A549 (cell line): ENCODE data around the gene LINGO4. TPM values are rescaled to one million over a fixed set of nuclear protein-coding genes. Genes with fewer than 3 reads are reported as not detected.

ENCODE experiments used
- ATAC-seq, 2 experiments: fragments of 200-7000 bp in 1 of 2; fragments of >200 bp in 1 of 2; cut with Nextera tagmentation in 1 of 2; cut with Tn5 transposase in 1 of 2; 3 replicates each; pipeline versions ENCODE4 v1.8.0 to v1.9.1; 2018 to 2020; ENCODE audit warnings: mild to moderate bottlenecking in 1 of 2, moderate library complexity in 1 of 2
- CTCF ChIA-PET: fragments of 300-600 bp; sonication (Branson Sonifier 250); formaldehyde crosslinking; extraction: SDS; loops from one replicate; lab custom pipeline; 2021; ENCODE audit warnings: antibody characterized with exemption, inconsistent platforms; lab: Yijun Ruan, JAX
- POLR2A ChIA-PET: fragments of 350-600 bp; formaldehyde crosslinking; extraction: SDS; loops from one replicate; lab custom pipeline; 2021; ENCODE audit warnings: antibody characterized with exemption, inconsistent platforms; lab: Yijun Ruan, JAX
- DNase-seq, 2 experiments: peaks; one replicate each; pipeline versions ENCODE4 v3.0.0 to v3.0.0-alpha.2; 2011 to 2016; ENCODE audit warnings: low read depth in 1 of 2, low spot score in 1 of 2
- FAIRE-seq: peaks from 2 replicates; lab custom pipeline; 2011; peaks lifted over from hg19 to GRCh38; lab: Jason Lieb, UNC
- H3K27ac ChIP-seq, 2 experiments: fragments of >200 bp; sonication (Bioruptor Twin); formaldehyde crosslinking; 3 replicates each; pipeline ENCODE4 v1.5.1; 2016 to 2017
- H3K4me1 ChIP-seq: fragments of >200 bp; sonication (Bioruptor Twin); formaldehyde crosslinking; 3 replicates; pipeline ENCODE4 v1.6.1; 2016
- H3K4me2 ChIP-seq: fragments of >200 bp; sonication (Bioruptor Twin); formaldehyde crosslinking; 3 replicates; pipeline ENCODE4 v1.6.1; 2016
- H3K4me3 ChIP-seq: fragments of >200 bp; sonication (Bioruptor Twin); formaldehyde crosslinking; 3 replicates; pipeline ENCODE4 v1.5.1; 2016
- H3K9me3 ChIP-seq: fragments of >200 bp; sonication (Bioruptor Twin); formaldehyde crosslinking; 3 replicates; pipeline ENCODE4 v1.6.1; 2016
- CEBPB ChIP-seq, 2 experiments: fragments of >200 bp in 1 of 2; sonication (Bioruptor Twin) in 1 of 2; formaldehyde crosslinking in 1 of 2; IDR thresholded peaks; 2 replicates each; pipeline ENCODE4 v1.6.1; 2012 to 2016
- CHD2 ChIP-seq: fragments of 150-350 bp; IDR thresholded peaks from 2 replicates; pipeline ENCODE4 v1.6.1; 2014; ENCODE audit warnings: low read length; ENCODE audit not compliant: partially characterized antibody
- FOSB ChIP-seq: fragments of 250-450 bp; sonication (Bioruptor Pico); IDR thresholded peaks from 2 replicates; pipeline ENCODE4 v1.5.0; 2020; ENCODE audit warnings: mild to moderate bottlenecking, moderate library complexity
- HES2 ChIP-seq: fragments of >200 bp; sonication (Bioruptor Twin); formaldehyde crosslinking; IDR thresholded peaks from 2 replicates; pipeline ENCODE4 v1.6.1; 2016
- HEYL ChIP-seq: fragments of 250-450 bp; sonication (Bioruptor Pico); IDR thresholded peaks from 2 replicates; pipeline ENCODE4 v1.8.0; 2021; ENCODE audit warnings: mild to moderate bottlenecking, moderate library complexity
- HMGXB4 ChIP-seq: fragments of 250-450 bp; sonication (Bioruptor Pico); IDR thresholded peaks from 2 replicates; pipeline ENCODE4 v1.5.0; 2021; ENCODE audit warnings: mild to moderate bottlenecking, moderate library complexity, borderline replicate concordance
- HOXB13 ChIP-seq: fragments of 250-450 bp; sonication (Bioruptor Pico); IDR thresholded peaks from 2 replicates; pipeline ENCODE4 v1.5.0; 2020; ENCODE audit warnings: low read depth, mild to moderate bottlenecking, moderate library complexity
- KDM5A ChIP-seq: fragments of 200-600 bp; sonication (generic); IDR thresholded peaks from 2 replicates; pipeline ENCODE4 v1.6.1; 2016; ENCODE audit warnings: antibody characterized with exemption, mild to moderate bottlenecking
- MAZ ChIP-seq: fragments of 150-350 bp; IDR thresholded peaks from 2 replicates; pipeline ENCODE4 v1.6.1; 2014; ENCODE audit warnings: antibody characterized with exemption, low read depth, low read length, borderline replicate concordance
- MYC ChIP-seq: IDR thresholded peaks from 2 replicates; pipeline ENCODE4 v1.6.1; 2012; ENCODE audit warnings: mild to moderate bottlenecking, inconsistent platforms, low read length, improper control_type of control experiment, borderline replicate concordance
- NPAS2 ChIP-seq: fragments of 250-450 bp; sonication (Bioruptor Pico); IDR thresholded peaks from 2 replicates; pipeline ENCODE4 v1.8.0; 2022; ENCODE audit warnings: mild to moderate bottlenecking, moderate library complexity, borderline replicate concordance
- PBX3 ChIP-seq: IDR thresholded peaks from 2 replicates; pipeline ENCODE4 v1.6.1; 2012
- POLR2A ChIP-seq: IDR thresholded peaks from 2 replicates; pipeline ENCODE4 v1.6.1; 2012; ENCODE audit warnings: mild to moderate bottlenecking, low read length
- RARB ChIP-seq: fragments of 250-450 bp; sonication (Bioruptor Pico); IDR thresholded peaks from 2 replicates; pipeline ENCODE4 v1.8.0; 2021; ENCODE audit warnings: mild to moderate bottlenecking, moderate library complexity
- SMC3 ChIP-seq: fragments of >200 bp; sonication (Bioruptor Twin); formaldehyde crosslinking; IDR thresholded peaks from 3 replicates; pipeline ENCODE4 v1.6.1; 2018; ENCODE audit warnings: inconsistent platforms
- SREBF2 ChIP-seq: fragments of 450-650 bp; IDR thresholded peaks from 2 replicates; pipeline ENCODE4 v1.6.1; 2014; ENCODE audit warnings: mild to moderate bottlenecking, moderate library complexity
- USF2 ChIP-seq: fragments of 450-650 bp; IDR thresholded peaks from 2 replicates; pipeline ENCODE4 v1.6.1; 2014; ENCODE audit warnings: antibody characterized with exemption
- ZNF302 ChIP-seq: fragments of 250-450 bp; sonication (Bioruptor Pico); IDR thresholded peaks from 2 replicates; pipeline ENCODE4 v1.9.0; 2021; ENCODE audit warnings: inconsistent platforms, mild to moderate bottlenecking, moderate library complexity
- ZSCAN20 ChIP-seq: fragments of 250-450 bp; sonication (Bioruptor Pico); IDR thresholded peaks from 2 replicates; pipeline ENCODE4 v1.8.0; 2022; ENCODE audit warnings: mild to moderate bottlenecking, moderate library complexity
- WGBS: methylation state at CpG from one replicate; pipeline ENCODE4 v1.1.6; 2017; ENCODE audit errors: missing lambda C conversion rate; 5-methylcytosine and 5-hydroxymethylcytosine counted together
- polyA plus RNA-seq, 4 experiments: library from polyadenylated mRNA; depleted of rRNA in 3 of 4; stranded (reverse); fragments of >200 nt; fragmentation: RNase III in 1 of 4; extraction: RNeasy Plus Mini Kit Qiagen cat#74134 plus additional on column Dnase treatment in 1 of 4; gene quantifications; 2 replicates in 3 of 4; 3 replicates in 1 of 4; pipeline ENCODE4 v1.2.3, GENCODE V29; 2011 to 2017
- TF ChIP-seq, protein P1 (sequence below): fragments of 250-450 bp; sonication (Bioruptor Pico); IDR thresholded peaks from 2 replicates; pipeline ENCODE4 v1.5.0; 2020; ENCODE audit warnings: low read depth, mild to moderate bottlenecking, moderate library complexity
- TF ChIP-seq, protein P2 (sequence below): fragments of 200-600 bp; sonication (generic); IDR thresholded peaks from 2 replicates; pipeline ENCODE4 v1.6.1; 2016; ENCODE audit warnings: antibody characterized with exemption, mild to moderate bottlenecking, moderate library complexity

Gene LINGO4
- polyA plus RNA-seq, 2 of the 4 experiments (the other 2 are of a cell fraction) = not detected

GRCh38 chr1:151852733-151853132 lies 47.5 kb upstream of the LINGO4 start (continued):
- TF ChIP-seq HMGXB4 (CRISPR knock-in tag) (no peak), CEBPB (IDR thresholded peaks at IDR 0.05) (no peak), CHD2 (no peak), PBX3 (no peak)
- TF ChIP-seq, protein P1, sequence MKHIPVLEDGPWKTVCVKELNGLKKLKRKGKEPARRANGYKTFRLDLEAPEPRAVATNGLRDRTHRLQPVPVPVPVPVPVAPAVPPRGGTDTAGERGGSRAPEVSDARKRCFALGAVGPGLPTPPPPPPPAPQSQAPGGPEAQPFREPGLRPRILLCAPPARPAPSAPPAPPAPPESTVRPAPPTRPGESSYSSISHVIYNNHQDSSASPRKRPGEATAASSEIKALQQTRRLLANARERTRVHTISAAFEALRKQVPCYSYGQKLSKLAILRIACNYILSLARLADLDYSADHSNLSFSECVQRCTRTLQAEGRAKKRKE = no peak
- TF ChIP-seq, protein P2, sequence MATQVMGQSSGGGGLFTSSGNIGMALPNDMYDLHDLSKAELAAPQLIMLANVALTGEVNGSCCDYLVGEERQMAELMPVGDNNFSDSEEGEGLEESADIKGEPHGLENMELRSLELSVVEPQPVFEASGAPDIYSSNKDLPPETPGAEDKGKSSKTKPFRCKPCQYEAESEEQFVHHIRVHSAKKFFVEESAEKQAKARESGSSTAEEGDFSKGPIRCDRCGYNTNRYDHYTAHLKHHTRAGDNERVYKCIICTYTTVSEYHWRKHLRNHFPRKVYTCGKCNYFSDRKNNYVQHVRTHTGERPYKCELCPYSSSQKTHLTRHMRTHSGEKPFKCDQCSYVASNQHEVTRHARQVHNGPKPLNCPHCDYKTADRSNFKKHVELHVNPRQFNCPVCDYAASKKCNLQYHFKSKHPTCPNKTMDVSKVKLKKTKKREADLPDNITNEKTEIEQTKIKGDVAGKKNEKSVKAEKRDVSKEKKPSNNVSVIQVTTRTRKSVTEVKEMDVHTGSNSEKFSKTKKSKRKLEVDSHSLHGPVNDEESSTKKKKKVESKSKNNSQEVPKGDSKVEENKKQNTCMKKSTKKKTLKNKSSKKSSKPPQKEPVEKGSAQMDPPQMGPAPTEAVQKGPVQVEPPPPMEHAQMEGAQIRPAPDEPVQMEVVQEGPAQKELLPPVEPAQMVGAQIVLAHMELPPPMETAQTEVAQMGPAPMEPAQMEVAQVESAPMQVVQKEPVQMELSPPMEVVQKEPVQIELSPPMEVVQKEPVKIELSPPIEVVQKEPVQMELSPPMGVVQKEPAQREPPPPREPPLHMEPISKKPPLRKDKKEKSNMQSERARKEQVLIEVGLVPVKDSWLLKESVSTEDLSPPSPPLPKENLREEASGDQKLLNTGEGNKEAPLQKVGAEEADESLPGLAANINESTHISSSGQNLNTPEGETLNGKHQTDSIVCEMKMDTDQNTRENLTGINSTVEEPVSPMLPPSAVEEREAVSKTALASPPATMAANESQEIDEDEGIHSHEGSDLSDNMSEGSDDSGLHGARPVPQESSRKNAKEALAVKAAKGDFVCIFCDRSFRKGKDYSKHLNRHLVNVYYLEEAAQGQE = no peak

DNA sequence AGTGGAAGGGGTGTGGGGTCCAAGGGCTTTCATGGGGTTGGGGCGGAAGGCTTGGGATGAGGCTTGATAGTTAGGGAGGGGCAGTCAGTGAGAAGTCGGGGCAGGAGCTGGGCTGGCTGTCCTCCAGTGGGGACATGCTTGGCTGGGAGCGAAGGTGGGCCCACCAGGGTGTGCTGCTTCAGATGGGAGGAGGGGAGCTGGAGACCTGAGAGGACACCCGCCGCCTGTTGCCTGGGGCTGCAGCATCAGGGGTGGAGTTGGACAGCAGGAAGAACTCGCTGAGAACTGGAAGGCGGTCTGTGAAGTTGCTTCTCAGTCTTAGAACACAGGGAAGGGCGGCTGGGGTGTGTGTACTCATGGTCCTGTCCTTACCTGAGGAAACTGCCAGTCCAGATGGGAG lies 46.7 kb upstream of the LINGO4 start:
- DNase-seq (no peak), FAIRE-seq (no peak), ATAC-seq (no peak)
- Histone ChIP-seq H3K27ac (no peak overlapping the region), H3K4me1 (no peaks in the 10 kb centered on the region), H3K4me2 (no peak overlapping the region), H3K9me3 (no peaks in the 10 kb centered on the region), H3K4me3 (no peak overlapping the region)
- ChIA-PET CTCF (interaction anchor here (1.1 to 1.9 kb wide), 3 partner anchors 15 to 258 kb away, joined by 3 to 5 read pairs (median 4); no protein-coding TSS in a partner anchor), POLR2A (no interaction called here)
- TF ChIP-seq RARB (CRISPR knock-in tag) (no peak), POLR2A (no peak), ZNF302 (no peak), SREBF2 (no peak), MAZ (no peak), NPAS2 (CRISPR knock-in tag) (no peak), HOXB13 (CRISPR knock-in tag) (no peak), HES2 (no peak), ZSCAN20 (CRISPR knock-in tag) (no peak), MYC (no peak), KDM5A (no peak), USF2 (no peak), FOSB (CRISPR knock-in tag) (no peak), HEYL (CRISPR knock-in tag) (no peak), SMC3 (no peak), PBX3 (no peak)
- TF ChIP-seq, protein P2 = no peak
- WGBS = 59% methylated on average over 8 of the region's 8 CpGs
